Lower lobe of right lung (tissue), 2 donors: Measurements from ENCODE around the gene PPP1R11. TPM values are rescaled to one million over a fixed set of nuclear protein-coding genes. Genes with fewer than 3 reads are reported as not detected.
"Not testable (repeated sequence)": the region's sequence is repeated elsewhere in the genome, so short reads cannot be mapped to it uniquely, and the experiment has no call there.

Source experiments
- ATAC-seq, 2 donors: fragments of 200-7000 bp; cut with Tn5 transposase; one replicate each; pipeline ENCODE4 v1.9.1; 2020 to 2022; ENCODE audit warnings: mild to moderate bottlenecking in 2 of 2, moderate library complexity in 2 of 2
- DNase-seq: peaks from one replicate; pipeline ENCODE4 v3.0.0-alpha.2; 2020
- H3K27ac ChIP-seq: fragments of 200-600 bp; one replicate; pipeline ENCODE4 v1.8.0; 2022
- H3K27me3 ChIP-seq: fragments of 200-600 bp; one replicate; pipeline ENCODE4 v1.8.0; 2022; ENCODE audit warnings: low read depth
- H3K36me3 ChIP-seq: fragments of 200-600 bp; one replicate; pipeline ENCODE4 v1.8.0; 2022; ENCODE audit warnings: mild to moderate bottlenecking
- H3K4me1 ChIP-seq: fragments of 200-600 bp; one replicate; pipeline ENCODE4 v1.8.0; 2022
- H3K4me3 ChIP-seq: fragments of 200-600 bp; one replicate; pipeline ENCODE4 v1.8.0; 2022; ENCODE audit warnings: mild to moderate bottlenecking
- H3K9me3 ChIP-seq: fragments of 200-600 bp; one replicate; pipeline ENCODE4 v1.8.0; 2022
- CTCF ChIP-seq: fragments of 200-600 bp; IDR thresholded peaks from one replicate; pipeline ENCODE4 v1.8.0; 2022; ENCODE audit warnings: antibody characterized with exemption, mild to moderate bottlenecking
- intact Hi-C: fragments of 100-400 bp; cut with DNase I; formaldehyde crosslinking; loops from one replicate; pipeline ENCODE4 v1.11.0; 2022
- total RNA-seq: library from RNA; stranded (reverse); fragmentation: NEBNext Ultra II Directional; extraction: Animal tissue kit (Norgen Biotek cat#: 25700); gene quantifications from one replicate; pipeline ENCODE4 v1.2.1, GENCODE V29; 2021
- donor health status: DM: no; HTN: yes; CAD: no; lungs with severe emphysema.

PPP1R11 gene
- total RNA-seq, 1 donor from 2014 or later: 65.7 TPM

GRCh38 chr6:30029588-30029987, 37.4 kb upstream of the PPP1R11 start:
- ATAC-seq: no peak
- intact Hi-C loops: no loop called here
- TF ChIP-seq CTCF: no peak
- H3K9me3 ChIP-seq: no peaks in the 10 kb centered on the region
- H3K27me3 ChIP-seq: no peaks in the 10 kb centered on the region
- H3K4me1 ChIP-seq: no peaks in the 10 kb centered on the region
- no peak for DNase-seq
- H3K27ac ChIP-seq: no peak overlapping the region
- H3K4me3 ChIP-seq: no peak overlapping the region
- no peaks in the 10 kb centered on the region for H3K36me3 ChIP-seq

- DNase-seq (no peak), ATAC-seq (no peak)
- intact Hi-C loops: no loop called here
- TF ChIP-seq CTCF: no peak
- Histone ChIP-seq H3K27me3 (no peaks in the 10 kb centered on the region), H3K4me3 (no peak overlapping the region), H3K4me1 (no peaks in the 10 kb centered on the region), H3K27ac (no peak overlapping the region), H3K9me3 (no peaks in the 10 kb centered on the region), H3K36me3 (no peaks in the 10 kb centered on the region)
Observed at GRCh38 chr6:30031381-30031780, 35.6 kb upstream of the PPP1R11 start.

GRCh38 chr6:30033440-30033839, 33.6 kb upstream of the PPP1R11 start:
- intact Hi-C loops, H3K36me3 ChIP-seq, H3K4me1 ChIP-seq, DNase-seq, H3K4me3 ChIP-seq, H3K27me3 ChIP-seq, H3K9me3 ChIP-seq, H3K27ac ChIP-seq: not testable (repeated sequence)
- ATAC-seq: peak; percentile 68 to 71

GRCh38 chr6:30035784-30036183, 31.2 kb upstream of the PPP1R11 start:
- intact Hi-C loops: no loop called here
- ATAC-seq: no peak

GRCh38 chr6:30037182-30037788, 29.7 kb upstream of the PPP1R11 start:
- Histone ChIP-seq H3K9me3 (no peaks in the 10 kb centered on the region), H3K27me3 (no peaks in the 10 kb centered on the region), H3K4me1 (no peaks in the 10 kb centered on the region), H3K4me3 (no peak overlapping the region), H3K27ac (no peak overlapping the region), H3K36me3 (no peaks in the 10 kb centered on the region)
- peak in 1 of 2 donors; percentile 39 for ATAC-seq
- TF ChIP-seq CTCF: peak; percentile 41
- DNase-seq: no peak
- intact Hi-C loops: no loop called here

More at GRCh38 chr6:30035784-30036183, 31.2 kb upstream of the PPP1R11 start:
- no peaks in the 10 kb centered on the region for H3K9me3 ChIP-seq
- H3K4me3 ChIP-seq: no peak overlapping the region
- no peak for TF ChIP-seq CTCF
- no peaks in the 10 kb centered on the region for H3K27me3 ChIP-seq
- no peak overlapping the region for H3K27ac ChIP-seq
- H3K36me3 ChIP-seq: no peaks in the 10 kb centered on the region
- DNase-seq: no peak
- H3K4me1 ChIP-seq: no peaks in the 10 kb centered on the region

- intact Hi-C loops: no loop called here
- DNase-seq (no peak), ATAC-seq (no peak)
- Histone ChIP-seq H3K4me1 (no peaks in the 10 kb centered on the region), H3K27ac (no peak overlapping the region), H3K27me3 (no peaks in the 10 kb centered on the region), H3K9me3 (no peaks in the 10 kb centered on the region), H3K4me3 (no peak overlapping the region), H3K36me3 (no peaks in the 10 kb centered on the region)
- no peak for TF ChIP-seq CTCF
Observed at GRCh38 chr6:30041221-30041620, 25.8 kb upstream of the PPP1R11 start.
